HG03060 (cell line): ENCODE data around the gene PXMP2.

ENCODE experiments used
- ATAC-seq: cut with Tn5 transposase; IDR thresholded peaks from one replicate; pipeline ENCODE4 v1.9.1; 2021; ENCODE audit warnings: low read depth, moderate number of reproducible peaks; ENCODE audit not compliant: unreplicated experiment

Gene PXMP2

DNA sequence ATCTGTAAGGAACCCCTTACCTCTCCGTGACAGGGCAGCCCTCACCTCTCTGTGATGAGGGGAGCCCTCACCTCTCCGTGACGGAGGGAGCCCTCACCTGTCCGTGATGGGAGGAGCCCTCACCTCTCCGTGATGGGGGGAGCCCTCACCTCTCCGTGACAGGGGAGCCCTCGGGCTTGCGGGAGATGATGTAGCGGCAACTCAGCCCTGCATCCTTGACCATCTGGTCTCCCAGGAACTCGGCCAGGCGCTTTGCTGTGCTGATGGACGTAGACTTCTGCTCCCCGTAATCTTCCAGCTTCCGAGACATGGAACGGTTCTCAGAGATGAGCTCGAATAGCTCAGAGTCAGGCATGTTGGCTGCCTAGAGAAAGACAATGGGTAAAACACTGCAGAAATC, 28.2 kb upstream of the PXMP2 start:
- ATAC-seq = no peak

DNA sequence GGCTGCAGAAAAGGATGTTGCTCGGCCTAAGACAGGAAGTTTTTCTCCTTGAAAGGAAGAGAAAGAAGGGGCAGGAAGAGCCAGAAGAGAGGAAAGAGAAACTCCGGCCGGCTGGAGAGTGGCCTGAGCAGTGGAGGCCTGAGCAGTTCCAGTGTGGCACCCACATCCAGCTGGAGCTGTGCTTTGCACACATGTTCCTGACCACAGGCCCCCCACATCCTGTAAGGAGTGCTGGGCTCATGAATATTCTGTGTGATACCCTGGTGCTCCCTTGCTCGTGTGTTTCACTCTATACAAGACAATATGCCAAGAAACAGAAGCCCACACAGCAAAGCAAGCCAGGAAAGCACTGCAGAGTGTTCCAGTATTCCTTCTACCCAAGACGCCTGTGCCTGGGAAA, 27.3 kb upstream of the PXMP2 start:
- no peak for ATAC-seq

DNA sequence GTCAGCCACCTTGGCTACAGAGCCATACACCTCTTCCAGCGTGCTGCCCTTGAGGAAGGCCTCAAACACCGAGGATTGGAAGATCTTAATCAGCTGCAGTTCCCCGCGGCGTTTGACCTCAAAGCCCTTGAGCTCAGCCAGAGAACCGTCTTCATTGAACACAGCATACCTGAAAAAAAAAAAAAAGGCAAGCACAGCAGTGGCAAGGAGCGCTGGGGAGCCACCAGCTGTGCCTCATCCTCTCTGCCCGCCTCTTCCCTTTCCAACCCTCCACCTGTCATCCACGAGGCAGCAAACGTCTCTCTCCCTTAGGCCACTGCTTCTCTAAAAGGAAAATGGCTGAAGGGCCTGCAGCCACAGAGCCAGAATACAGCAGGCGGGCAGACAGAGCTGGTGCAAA, 26.4 kb upstream of the PXMP2 start:
- no peak for ATAC-seq

DNA sequence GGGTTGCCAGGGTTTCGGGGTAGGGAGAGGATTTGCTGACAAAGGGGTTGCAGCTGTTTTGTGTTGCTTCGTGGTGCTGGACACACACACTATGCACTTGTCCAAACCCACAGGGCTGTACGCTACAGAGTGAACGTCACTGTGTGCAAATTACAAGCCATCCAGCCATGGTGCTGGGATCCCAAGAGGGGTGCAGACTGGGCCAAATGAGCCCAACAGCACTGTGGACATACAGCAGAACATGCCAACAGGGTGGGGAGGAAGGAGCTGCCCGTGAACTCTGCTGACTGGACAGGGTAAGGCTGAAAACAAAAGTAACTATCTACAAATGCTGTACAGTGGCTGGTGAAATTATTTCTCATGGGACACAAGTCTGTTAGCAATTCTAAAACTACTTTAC, 25.4 kb upstream of the PXMP2 start:
- no peak for ATAC-seq

DNA sequence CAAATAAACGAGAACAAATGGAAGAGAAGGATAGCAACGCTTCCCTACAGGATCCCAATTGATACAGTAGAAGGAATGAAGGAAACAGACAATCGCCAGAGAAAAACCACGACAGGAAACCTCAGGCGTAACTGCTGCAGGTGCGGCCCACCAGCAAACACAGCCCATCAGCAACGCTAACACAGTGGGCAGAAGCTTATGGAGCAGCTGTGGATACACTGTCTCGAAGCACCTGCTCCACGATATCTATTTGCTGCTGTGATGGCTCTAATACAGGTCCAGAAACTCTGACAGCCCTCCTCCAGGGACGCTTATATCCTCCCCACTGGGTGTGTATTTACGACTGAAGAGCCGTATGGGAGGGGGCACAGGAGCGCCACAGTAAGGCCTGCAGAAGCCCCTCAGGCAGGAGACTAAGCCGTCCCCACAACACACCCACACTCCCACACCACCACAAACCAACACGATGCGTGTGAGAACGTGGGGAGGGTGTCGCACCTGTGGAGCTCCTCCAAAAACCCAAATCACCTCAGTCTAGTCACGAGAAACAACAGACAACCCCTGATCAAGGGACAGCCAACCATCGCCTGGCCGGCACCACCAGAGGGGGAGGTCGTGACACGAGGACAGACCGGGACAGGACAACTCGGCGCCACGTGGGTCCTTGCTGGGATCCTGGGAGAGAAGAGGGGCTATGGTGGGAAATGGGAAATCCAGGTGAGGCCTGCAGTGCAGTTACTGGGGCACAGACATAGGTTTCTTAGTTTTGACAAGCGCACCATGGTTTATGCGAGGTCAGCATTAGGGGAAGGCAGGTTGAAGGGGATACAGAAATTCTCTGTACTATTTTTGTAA, 24.3 kb upstream of the PXMP2 start:
- no peak for ATAC-seq

DNA sequence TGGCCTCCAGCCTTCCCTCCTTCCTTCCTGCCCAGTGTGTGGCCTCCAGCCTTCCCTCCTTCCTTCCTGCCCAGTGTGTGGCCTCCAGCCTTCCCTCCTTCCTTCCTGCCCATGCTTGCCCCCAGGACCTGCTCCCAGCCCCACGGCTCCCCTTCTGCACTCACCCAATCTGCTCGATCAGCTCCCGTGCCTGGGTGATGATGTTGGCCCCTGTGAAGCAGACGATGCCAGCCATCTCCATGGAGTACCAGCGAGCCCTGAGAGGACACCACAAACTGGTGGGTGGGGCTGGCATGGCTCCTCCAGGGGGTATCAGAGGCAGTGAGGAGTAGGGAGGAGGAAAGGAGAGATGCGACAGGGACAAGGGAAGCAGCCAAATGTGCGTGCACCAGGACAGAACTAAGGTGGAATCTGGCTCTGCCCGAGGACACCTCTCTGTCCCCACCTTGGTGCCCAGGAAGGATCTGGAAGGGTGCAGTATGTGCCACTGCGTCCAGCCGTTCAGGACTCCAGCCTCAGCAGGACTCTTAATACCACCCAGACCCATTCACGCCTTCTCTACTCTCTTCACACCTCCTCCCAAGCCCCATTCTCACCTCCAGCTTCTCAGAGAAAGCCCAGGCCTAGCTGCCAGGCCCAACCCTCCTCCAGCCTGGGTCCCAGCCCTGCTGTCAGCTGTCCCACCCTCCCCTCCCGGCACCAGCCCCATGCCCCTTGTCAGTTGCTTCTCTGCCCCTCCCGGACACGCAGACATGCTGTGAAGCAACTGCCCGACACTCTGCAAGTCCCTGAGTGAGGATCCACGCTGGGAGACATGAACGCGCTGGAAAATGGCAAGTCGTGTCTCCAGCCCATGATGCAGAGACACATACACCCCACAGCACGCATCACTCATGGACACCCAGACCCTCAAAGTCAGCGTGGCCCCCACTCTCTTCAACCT, 22.9 kb upstream of the PXMP2 start:
- ATAC-seq = no peak

DNA sequence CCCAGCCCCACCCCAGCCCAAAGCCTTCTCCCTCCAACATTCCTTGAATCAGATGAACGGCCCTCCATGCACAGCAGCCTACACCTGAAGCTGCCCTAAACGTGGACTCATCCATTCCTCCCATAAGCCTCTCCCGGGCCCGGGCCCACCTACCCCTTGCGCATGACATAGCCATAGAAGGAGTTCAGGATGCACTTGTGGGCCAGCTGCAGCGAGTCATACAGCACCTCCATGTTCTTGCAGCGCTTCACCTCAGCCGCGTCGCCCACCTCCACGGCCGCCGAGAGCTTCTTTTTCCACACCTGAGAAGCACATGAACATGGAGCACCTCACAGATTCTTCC, 22.3 kb upstream of the PXMP2 start:
- ATAC-seq = no peak

DNA sequence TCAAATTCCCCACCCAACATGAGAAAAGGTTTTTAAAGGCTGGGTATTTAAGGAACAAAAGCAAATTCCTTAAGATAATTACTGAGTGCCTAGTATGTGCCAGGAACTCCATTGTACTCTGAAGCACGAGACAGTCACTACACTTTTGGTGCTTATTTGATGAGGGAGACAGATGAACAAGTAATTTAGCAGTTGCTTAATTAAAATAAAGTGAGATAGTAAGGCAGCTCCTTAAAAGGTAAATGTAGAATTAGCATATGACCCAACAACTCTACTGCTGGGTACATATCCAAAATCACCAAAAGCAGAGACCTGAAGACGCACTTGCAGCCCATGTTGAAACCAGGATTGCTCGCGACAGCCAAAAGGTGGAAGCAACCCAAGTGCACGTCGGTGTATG, 21.6 kb upstream of the PXMP2 start:
- no peak for ATAC-seq

DNA sequence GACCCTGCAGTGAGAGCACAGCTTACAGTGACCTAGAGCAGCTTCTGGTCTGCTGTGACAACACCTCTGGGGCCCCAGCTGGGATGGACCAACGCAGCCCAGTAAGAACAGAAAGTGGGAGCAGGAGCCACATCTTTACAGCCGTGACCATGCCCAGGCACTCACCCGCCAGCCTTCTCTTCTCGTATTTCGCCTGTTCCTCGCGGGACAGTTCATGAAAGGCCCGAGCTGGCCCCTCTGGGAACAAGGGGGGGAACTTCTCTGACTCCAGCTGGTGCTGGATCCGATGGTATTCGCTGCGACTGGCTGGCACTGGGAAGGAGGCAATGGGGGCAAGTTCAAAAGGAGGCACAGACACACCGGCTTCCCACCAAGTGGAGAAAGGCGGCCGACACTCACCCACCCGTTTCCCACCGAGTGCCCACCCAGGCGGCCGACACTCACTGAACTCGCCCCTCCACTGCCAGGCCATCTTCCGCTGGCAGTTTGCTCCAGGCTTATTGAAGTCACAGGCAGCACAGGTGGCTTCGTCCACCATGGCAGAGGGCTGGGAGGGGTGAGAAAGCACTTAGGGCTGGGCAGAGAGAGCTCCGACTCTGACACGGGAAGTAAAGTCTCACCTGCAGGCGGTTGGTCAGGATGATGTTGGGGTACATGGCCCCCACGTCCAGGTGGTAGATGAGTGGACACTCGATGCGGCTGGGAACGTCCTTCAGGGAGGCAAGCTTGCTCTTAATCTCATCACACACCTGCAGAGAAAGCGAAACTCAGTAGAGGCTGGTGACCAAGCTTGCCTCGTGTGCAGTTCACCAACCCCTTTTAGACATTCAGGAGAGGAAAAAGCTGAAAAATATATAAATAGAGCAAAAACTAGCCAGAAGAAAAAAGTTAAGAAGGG, 18.9 kb upstream of the PXMP2 start:
- ATAC-seq = no peak

DNA sequence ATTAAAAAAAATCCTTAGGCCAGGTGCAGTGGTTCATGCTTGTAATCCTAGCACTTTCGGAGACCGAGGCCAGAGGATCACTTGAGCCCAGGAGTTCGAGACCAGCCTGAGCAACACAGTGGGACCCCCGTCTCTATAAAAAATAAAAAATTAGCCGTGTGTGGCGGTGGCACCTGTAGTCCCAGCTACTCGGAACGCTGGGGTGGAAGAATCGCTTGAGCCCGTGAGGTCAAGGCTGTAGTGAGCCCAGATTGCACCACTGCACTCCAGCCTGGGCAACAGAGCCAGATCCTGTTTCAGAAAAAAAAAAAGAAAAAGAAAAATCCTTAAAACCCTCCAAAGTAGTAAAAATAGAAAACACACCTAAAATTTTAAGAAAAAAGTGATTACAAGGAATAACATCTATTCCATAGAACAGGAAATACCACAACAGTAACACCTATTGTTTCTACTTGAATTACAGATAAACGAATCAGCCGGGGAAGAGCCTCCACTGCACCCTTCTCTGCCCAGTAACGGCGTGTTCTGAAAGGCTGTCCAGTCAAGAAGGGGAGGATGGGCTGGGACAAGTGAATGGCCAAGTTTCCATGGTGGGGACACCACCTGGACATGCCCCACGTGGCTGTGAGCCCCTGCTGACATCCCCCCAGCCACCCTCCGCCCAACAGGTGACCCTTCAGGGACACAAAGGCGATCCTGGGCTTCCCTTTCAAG, 18.1 kb upstream of the PXMP2 start:
- no peak for ATAC-seq

DNA sequence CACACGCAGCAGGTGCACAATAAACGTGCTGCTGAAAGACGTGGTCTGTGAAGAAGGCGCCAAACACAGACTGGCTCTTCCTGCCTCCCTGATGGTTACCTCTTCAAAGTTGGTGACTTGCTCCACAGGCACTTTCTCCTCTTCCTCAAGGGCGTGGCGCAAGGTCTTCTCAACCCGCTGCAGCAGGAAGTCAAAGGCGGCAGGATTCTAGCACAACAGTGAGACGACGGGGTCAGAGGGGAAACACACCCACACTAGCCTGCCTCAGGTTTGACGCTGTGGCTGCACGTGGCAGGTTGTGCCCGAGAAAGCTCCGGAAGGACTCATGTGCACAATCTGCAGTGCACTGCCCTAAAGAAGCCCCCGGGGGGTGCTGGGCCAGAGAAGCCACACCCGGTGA, 15.3 kb upstream of the PXMP2 start:
- no peak for ATAC-seq

DNA sequence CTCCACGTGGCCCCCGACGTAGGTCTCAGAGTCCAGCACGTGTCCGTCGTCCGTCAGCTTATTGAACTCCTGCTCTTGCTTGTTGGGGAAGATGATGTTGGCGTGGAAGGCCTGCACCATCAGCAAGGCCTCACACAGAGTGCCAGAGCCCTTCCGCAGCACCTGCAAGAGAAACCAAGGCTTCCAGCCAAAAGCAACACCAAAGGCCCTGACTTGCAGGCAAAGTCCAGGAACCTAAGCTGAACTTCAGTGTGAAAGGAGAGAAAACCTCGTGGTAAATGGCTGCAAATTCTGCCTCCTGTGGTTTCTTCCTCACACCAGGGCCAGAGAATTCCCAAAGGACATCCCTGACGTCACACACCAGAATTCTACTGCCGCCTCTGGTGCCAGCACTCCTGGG, 14.7 kb upstream of the PXMP2 start:
- no peak for ATAC-seq

DNA sequence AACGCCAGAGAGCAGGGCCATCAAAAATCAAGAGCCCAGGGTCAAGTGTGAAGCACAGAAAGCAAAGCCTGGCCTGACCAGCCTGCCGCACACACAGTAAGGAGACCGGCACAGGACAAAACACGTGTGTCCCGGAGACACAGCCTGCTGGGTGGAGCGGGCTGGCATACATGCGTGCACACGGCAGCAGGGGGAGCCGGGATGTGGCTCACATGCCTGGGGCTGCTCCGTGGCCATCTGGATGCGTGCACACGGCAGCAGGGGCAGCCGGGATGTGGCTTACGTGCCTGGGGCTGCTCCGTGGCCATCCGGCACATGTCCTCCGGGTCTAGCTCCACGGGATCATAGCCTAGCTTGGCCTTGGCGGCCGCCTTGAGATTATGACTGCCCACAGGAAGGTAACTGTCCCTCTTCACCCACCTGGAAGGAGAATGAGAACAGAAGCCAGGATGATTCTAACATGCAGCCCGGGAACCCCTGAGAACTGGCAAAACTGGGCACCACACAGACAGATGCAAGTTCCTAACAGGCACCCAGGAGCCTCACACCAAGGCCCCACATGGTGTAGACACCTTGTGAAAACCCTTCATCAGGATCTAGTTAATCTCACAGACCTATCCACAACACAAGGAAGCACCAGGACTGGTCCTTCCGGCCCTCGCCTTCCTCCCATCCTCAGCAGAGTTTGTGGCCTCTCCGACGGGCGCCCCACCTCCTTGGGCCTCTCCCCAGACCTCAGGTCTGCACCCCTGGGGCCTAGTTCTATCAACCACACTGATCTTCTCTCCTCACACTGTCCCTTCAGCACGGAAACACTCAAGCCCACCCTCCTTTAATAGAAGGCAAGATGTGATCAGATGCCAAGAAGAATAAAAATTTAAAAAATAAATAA, 13.9 kb upstream of the PXMP2 start:
- ATAC-seq = no peak

DNA sequence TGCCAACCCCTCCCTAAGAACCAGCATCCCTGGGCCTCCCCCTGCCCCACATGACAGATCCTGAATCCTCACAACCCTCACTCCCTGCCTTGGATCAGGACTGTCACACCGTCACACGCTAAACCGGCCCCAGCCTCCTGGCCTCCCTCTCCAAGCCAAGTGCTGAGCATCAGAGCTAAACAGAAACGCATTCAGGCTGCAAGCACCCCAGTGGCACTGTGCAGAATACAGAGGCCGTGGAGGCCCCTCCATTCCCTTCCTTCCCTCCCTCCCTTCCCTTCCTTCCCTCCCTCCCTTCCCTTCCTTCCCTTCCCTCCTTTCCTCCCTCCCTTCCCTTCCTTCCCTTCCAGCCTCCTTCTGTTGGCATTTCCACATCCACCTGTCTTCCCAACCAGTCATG, 12.8 kb upstream of the PXMP2 start:
- no peak for ATAC-seq

DNA sequence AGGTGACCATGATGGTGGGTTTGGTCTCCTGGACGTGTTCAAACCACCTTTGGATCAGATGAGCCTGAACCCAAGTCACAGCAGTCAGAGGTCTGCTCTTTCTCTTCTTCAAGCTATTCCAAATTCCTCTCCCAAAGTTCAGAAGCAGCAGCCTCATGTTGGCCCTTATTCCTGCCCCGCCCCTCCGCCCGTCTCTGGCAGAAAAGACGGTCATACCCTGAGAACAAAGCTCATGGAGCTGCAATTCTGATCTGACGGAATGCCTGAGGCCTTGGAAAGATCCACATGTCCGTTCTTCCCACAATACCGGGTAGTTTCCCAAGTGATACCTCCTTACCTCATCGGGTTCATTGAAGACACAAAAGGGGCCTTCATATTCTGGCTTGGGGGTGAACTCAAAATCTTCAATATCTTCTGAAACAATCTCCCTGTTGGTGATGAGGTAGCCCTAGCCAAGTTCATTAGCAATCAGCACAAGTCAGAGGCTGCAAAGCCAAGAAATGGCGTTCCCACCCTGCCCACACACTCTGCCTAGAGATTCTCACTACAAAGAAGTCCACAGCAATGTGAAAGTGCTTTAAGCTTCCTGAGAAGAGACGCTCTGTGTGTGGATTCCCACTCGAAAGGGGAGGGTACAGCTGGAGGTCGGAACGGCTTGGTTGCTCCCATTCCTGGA, 11.5 kb upstream of the PXMP2 start:
- ATAC-seq = no peak

DNA sequence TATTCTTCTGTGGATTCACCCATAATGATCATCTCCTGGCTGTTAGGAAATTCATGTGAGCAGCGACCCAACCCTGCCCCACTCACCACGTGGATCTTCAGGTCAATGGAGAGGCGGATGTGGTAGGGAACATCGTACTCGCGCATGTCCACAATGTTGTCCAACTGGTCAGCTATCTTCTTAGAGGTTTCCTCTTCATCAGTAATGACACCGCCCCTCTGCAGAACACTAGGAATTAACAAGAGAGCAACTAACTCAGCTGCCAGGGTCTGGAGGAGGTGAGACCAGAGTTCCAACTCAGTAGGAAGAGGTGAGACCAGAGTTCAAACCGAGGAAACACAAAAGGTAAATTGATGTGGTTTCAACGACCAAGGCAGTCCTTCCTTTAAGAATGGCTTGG, 9.9 kb upstream of the PXMP2 start:
- ATAC-seq = no peak

DNA sequence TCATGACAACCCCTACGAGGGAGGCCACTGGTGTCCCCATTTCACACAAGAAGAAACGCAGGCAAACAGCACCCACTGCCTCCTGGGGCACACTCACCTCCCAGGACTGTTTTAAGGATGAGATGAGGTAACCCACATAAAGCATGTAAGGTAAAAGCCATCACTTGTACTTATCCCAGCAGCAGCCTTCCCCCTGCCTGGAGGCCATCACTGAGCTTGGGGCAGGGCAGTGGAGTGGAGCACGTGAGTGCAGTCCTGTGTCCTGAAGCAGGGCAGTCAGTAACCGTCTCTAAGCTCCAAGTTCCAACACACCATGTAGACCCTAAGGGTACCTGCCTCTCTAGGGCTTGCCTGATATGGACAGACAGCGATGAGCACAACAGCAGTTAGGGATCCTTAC, 2.0 kb upstream of the PXMP2 start:
- no peak for ATAC-seq

DNA sequence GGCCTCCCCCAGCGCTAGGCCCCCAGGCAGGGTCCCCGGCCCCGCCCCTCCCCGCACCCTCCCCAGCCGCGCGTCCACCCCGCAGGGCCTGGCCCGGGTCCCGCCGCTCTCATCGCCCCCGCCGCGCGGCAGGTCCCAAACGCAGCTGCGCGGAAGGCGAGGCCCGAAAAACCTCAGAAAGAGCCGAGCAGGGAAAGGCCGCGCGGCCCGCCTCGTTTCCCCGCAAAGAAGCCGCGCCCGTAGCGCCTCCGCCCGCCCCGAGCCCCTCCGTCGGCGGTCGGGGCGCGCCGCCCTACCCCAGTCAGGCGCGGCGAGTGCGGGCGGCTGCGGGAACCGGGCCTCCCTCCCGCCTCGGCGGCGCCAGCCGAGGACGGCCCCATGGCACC, 569 bp upstream of the PXMP2 start:
- ATAC-seq = no peak

DNA sequence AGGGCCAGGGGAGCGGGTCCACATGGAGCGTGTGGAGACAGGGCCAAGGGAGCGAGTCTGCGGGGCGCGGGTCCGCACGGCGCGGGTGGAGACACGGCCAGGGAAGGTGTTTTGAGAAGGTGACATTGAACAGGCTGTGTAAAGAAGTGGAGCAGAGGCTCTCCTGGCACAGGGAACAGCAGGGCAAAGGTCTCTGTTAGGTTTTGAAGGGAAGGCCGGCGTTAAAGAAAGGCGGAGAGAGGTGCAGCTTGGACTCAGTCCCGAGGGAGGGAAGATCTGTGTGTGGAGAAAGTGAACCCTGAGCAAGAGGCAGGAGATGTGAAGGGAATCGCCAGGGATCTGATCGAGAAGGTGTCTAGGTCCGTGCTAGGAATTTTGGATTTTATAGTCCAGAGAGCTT, 1.8 kb downstream of the PXMP2 start:
- ATAC-seq = no peak
